Panc1 (cell line): ENCODE measurements around the gene CLTC. TPM values are rescaled to one million over a fixed set of nuclear protein-coding genes. Genes with fewer than 3 reads are reported as not detected.

Source experiments
- ATAC-seq: fragments of 200-7000 bp; cut with Tn5 transposase; 2 replicates; pipeline ENCODE4 v1.9.1; 2020; ENCODE audit warnings: mild to moderate bottlenecking, moderate library complexity
- BruUV-seq: library from RNA; stranded (reverse); fragments of 400-500 nt; replicated peaks from 2 replicates; lab custom pipeline; 2021; lab: Mats Ljungman, UMichigan
- CTCF ChIA-PET: fragments of 300-600 bp; sonication (Branson Sonifier 250); formaldehyde crosslinking; loops from one replicate; lab custom pipeline; 2022; ENCODE audit warnings: antibody characterized with exemption; lab: Charles Lee
- POLR2A ChIA-PET: fragments of 300-600 bp; sonication (Branson Sonifier 250); formaldehyde crosslinking; loops from one replicate; lab custom pipeline; 2022; ENCODE audit warnings: antibody characterized with exemption; lab: Charles Lee
- DNase-seq: peaks from one replicate; pipeline ENCODE4 v3.0.0-alpha.2; 2010; ENCODE audit warnings: low read depth, low spot score
- H3K27ac ChIP-seq: 2 replicates; pipeline ENCODE4 v1.5.1; 2011; ENCODE audit warnings: mild to moderate bottlenecking, low read length, inconsistent platforms
- H3K27me3 ChIP-seq: fragments of 200-500 bp; sonication (Bioruptor generic); 2 replicates; pipeline ENCODE4 v1.6.0; 2014; ENCODE audit warnings: low read length, inconsistent platforms; ENCODE audit not compliant: control insufficient read depth, insufficient read depth
- H3K36me3 ChIP-seq: fragments of 200-500 bp; sonication (Bioruptor generic); 2 replicates; pipeline ENCODE4 v1.5.1; 2014; ENCODE audit warnings: inconsistent platforms, mild to moderate bottlenecking, low read length, moderate library complexity; ENCODE audit not compliant: control insufficient read depth, insufficient read depth
- H3K4me1 ChIP-seq: 2 replicates; pipeline ENCODE4 v1.5.1; 2011; ENCODE audit warnings: inconsistent platforms, mild to moderate bottlenecking, low read length, moderate library complexity; ENCODE audit not compliant: control insufficient read depth, insufficient read depth
- H3K4me3 ChIP-seq, 2 experiments: 2 replicates each; pipeline ENCODE4 v1.5.1; 2011 to 2012; ENCODE audit warnings: low read depth in 2 of 2, low read length in 2 of 2, mild to moderate bottlenecking in 2 of 2, inconsistent platforms in 1 of 2, moderate library complexity in 1 of 2
- H3K9me3 ChIP-seq: fragments of 200-500 bp; sonication (Bioruptor generic); 2 replicates; pipeline ENCODE4 v1.5.1; 2014; ENCODE audit warnings: low read depth, mild to moderate bottlenecking, inconsistent platforms, low read length, moderate library complexity; ENCODE audit not compliant: control insufficient read depth, insufficient read depth
- POLR2AphosphoS5 ChIP-seq: IDR thresholded peaks from 2 replicates; pipeline ENCODE4 v1.6.1; 2012; ENCODE audit warnings: mild to moderate bottlenecking, low read depth, low read length, moderate library complexity
- SIN3A ChIP-seq: IDR thresholded peaks from 2 replicates; pipeline ENCODE4 v1.6.1; 2012; ENCODE audit warnings: low read depth, mild to moderate bottlenecking, low read length, moderate library complexity, borderline replicate concordance; ENCODE audit not compliant: insufficient read depth
- TCF7L2 ChIP-seq: IDR thresholded peaks from 2 replicates; pipeline ENCODE4 v1.6.1; 2011; ENCODE audit warnings: mild to moderate bottlenecking, low read depth, low read length, inconsistent platforms
- in situ Hi-C: cut with HindIII; loops from 2 replicates; pipeline ENCODE4 v1.10.0; 2016; ENCODE audit warnings: low sequenced_read_pairs, low pct_unique_long_range_greater_than_20kb
- intact Hi-C: fragments of 100-400 bp; cut with micrococcal nuclease; formaldehyde crosslinking; loops from one replicate; pipeline ENCODE4 v1.10.0; 2022; ENCODE audit not compliant: unreplicated experiment
- total RNA-seq: library from RNA; stranded (reverse); gene quantifications from one replicate; pipeline ENCODE4 v1.2.1, GENCODE V29; 2021; ENCODE audit not compliant: unreplicated experiment
- TF ChIP-seq, protein P1 (sequence below), 2 experiments: IDR thresholded peaks; 2 replicates each; pipeline ENCODE4 v1.6.1; 2011 to 2012; ENCODE audit warnings: low read depth in 2 of 2, control low read depth in 1 of 2, low read length in 1 of 2, mild to moderate bottlenecking in 1 of 2, moderate library complexity in 1 of 2; ENCODE audit not compliant: insufficient read depth in 1 of 2
- TF ChIP-seq, protein P2 (sequence below): fragments of 450-650 bp; IDR thresholded peaks from 2 replicates; pipeline ENCODE4 v1.5.1; 2017; ENCODE audit warnings: mild to moderate bottlenecking

The CLTC gene
- total RNA-seq, 1 experiment from 2014 or later = 221 TPM

DNA sequence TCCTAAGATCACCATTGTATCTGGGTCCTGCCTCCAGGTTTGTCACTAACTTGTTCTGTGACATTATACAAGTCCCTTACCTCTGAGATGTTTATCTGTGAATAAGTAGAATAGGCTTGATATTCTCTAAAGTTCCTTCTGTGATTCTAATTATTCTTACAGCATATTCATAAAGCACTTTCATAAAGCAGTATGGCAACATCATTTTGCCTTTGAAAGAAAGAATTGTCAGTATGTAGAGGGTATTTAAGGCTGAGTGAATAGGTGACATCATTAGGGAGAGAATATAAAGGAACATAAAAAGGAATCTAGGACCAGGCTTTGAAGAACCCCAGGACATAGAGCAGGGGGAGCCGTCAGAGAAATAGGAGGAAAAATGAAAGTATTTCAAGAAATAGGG, 103.3 kb downstream of the CLTC start:
- intact Hi-C loops = no loop called here
- BruUV-seq = no TSS peak
- ATAC-seq = no peak
- Histone ChIP-seq H3K27me3 (no peaks in the 10 kb centered on the region), H3K4me3 (no peak overlapping the region), H3K9me3 (no peaks in the 10 kb centered on the region), H3K36me3 (no peaks in the 10 kb centered on the region; the same call in 1 of the 2 replicates), H3K4me1 (peaks cover 38% of the 10 kb centered on the region), H3K27ac (no peak overlapping the region)
- DNase-seq = no peak
- ChIA-PET POLR2A (no interaction called here), CTCF (no interaction called here)
- no peak for TF ChIP-seq SIN3A
- TF ChIP-seq, protein P1, sequence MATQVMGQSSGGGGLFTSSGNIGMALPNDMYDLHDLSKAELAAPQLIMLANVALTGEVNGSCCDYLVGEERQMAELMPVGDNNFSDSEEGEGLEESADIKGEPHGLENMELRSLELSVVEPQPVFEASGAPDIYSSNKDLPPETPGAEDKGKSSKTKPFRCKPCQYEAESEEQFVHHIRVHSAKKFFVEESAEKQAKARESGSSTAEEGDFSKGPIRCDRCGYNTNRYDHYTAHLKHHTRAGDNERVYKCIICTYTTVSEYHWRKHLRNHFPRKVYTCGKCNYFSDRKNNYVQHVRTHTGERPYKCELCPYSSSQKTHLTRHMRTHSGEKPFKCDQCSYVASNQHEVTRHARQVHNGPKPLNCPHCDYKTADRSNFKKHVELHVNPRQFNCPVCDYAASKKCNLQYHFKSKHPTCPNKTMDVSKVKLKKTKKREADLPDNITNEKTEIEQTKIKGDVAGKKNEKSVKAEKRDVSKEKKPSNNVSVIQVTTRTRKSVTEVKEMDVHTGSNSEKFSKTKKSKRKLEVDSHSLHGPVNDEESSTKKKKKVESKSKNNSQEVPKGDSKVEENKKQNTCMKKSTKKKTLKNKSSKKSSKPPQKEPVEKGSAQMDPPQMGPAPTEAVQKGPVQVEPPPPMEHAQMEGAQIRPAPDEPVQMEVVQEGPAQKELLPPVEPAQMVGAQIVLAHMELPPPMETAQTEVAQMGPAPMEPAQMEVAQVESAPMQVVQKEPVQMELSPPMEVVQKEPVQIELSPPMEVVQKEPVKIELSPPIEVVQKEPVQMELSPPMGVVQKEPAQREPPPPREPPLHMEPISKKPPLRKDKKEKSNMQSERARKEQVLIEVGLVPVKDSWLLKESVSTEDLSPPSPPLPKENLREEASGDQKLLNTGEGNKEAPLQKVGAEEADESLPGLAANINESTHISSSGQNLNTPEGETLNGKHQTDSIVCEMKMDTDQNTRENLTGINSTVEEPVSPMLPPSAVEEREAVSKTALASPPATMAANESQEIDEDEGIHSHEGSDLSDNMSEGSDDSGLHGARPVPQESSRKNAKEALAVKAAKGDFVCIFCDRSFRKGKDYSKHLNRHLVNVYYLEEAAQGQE (IDR thresholded peaks at IDR 0.05; ENCODE audit: insufficient read depth in 1 of 2, low read depth in 2 of 2, low read length in 1 of 2) = no peak
- no peak for TF ChIP-seq TCF7L2
- no peak for TF ChIP-seq POLR2AphosphoS5
- TF ChIP-seq, protein P2, sequence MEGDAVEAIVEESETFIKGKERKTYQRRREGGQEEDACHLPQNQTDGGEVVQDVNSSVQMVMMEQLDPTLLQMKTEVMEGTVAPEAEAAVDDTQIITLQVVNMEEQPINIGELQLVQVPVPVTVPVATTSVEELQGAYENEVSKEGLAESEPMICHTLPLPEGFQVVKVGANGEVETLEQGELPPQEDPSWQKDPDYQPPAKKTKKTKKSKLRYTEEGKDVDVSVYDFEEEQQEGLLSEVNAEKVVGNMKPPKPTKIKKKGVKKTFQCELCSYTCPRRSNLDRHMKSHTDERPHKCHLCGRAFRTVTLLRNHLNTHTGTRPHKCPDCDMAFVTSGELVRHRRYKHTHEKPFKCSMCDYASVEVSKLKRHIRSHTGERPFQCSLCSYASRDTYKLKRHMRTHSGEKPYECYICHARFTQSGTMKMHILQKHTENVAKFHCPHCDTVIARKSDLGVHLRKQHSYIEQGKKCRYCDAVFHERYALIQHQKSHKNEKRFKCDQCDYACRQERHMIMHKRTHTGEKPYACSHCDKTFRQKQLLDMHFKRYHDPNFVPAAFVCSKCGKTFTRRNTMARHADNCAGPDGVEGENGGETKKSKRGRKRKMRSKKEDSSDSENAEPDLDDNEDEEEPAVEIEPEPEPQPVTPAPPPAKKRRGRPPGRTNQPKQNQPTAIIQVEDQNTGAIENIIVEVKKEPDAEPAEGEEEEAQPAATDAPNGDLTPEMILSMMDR = no peak
- in situ Hi-C loops = no loop called here

DNA sequence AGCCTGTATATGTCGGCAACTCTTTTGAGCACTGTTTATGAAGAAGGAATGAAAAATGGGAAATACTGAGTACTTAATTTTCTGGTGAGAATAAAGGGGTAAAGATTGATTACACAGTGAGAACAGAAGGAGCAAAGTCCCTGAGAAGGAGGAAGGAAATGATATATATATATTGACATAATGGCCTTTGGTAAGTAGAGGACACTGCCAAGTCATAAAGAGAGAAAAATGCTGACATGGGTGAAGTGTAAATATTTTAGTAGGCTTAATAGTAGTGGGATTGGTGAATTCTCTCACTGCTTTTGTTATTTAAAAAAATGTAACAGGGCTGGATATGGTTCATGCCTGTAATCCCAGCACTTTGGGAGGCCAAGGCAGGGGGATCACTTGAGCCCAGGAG, 103.9 kb downstream of the CLTC start:
- H3K9me3 ChIP-seq = no peaks in the 10 kb centered on the region
- H3K4me1 ChIP-seq = peaks cover 43% of the 10 kb centered on the region
- H3K27me3 ChIP-seq = no peaks in the 10 kb centered on the region
- H3K27ac ChIP-seq = no peak overlapping the region
- in situ Hi-C loops = no loop called here
- no peaks in the 10 kb centered on the region; the same call in 1 of the 2 replicates for H3K36me3 ChIP-seq
- ATAC-seq = no peak
- ChIA-PET CTCF (no interaction called here), POLR2A (no interaction called here)
- intact Hi-C loops = no loop called here
- no TSS peak for BruUV-seq
- no peak for TF ChIP-seq TCF7L2
- no peak overlapping the region for H3K4me3 ChIP-seq
- no peak for DNase-seq

DNA sequence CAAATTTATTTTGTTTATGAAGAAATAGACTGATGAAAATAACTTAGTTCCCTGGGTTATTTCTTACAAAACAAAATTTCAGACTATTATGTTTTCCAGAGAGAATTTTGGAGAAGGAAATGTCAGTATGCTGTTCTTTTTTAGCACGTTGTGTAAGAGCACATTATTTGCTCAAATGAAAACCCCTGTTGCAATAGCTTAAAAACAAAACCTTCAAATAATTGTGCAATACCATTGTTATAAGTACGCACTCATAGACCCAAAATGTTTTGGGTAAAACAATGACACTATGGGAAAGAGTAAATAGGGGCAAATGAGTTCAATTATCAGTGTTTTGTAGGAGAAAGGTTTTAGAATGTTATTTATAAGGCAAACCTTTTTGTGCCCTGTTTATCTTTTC, 106.0 kb downstream of the CLTC start:
- no peaks in the 10 kb centered on the region for H3K9me3 ChIP-seq
- BruUV-seq = no TSS peak
- no peaks in the 10 kb centered on the region for H3K27me3 ChIP-seq
- H3K36me3 ChIP-seq = peaks cover 4% of the 10 kb centered on the region; the same call in 1 of the 2 replicates
- POLR2A ChIA-PET = interaction anchor here (0.6 kb wide), 1 partner anchor 116 kb away, joined by 6 read pairs; no protein-coding TSS in a partner anchor
- H3K27ac ChIP-seq = no peak overlapping the region
- in situ Hi-C loops (no loop called here), intact Hi-C loops (no loop called here)
- TF ChIP-seq TCF7L2 (no peak), SIN3A (no peak), POLR2AphosphoS5 (no peak)
- TF ChIP-seq, protein P2 = no peak
- TF ChIP-seq, protein P1 (IDR thresholded peaks at IDR 0.05; ENCODE audit: insufficient read depth in 1 of 2, low read depth in 2 of 2, low read length in 1 of 2) = no peak
- CTCF ChIA-PET = no interaction called here
- DNase-seq (no peak), ATAC-seq (no peak)
- no peak overlapping the region for H3K4me3 ChIP-seq
- H3K4me1 ChIP-seq = peaks cover 40% of the 10 kb centered on the region
